HepG2 (cell line): ENCODE data around the gene DNAJB2. TPM values are rescaled to one million over a fixed set of nuclear protein-coding genes. Genes with fewer than 3 reads are reported as not detected.

Experiments used
- ATF6 ChIP-seq: sonication (generic); formaldehyde crosslinking; conservative IDR thresholded peaks from 2 replicates; pipeline ENCODE4 v1.4.0; 2020; ENCODE audit warnings: missing genetic modification reagents
- CHD4 ChIP-seq: fragments of 200-600 bp; sonication (generic); IDR thresholded peaks from 2 replicates; pipeline ENCODE4 v1.7.0; 2017; ENCODE audit warnings: mild to moderate bottlenecking, low read length, borderline replicate concordance
- HIC2 ChIP-seq: sonication (generic); formaldehyde crosslinking; IDR thresholded peaks from 2 replicates; pipeline ENCODE4 v1.9.0; 2022; ENCODE audit warnings: low read depth, missing genetic modification reagents
- HOMEZ ChIP-seq: IDR thresholded peaks from 2 replicates; pipeline ENCODE4 v1.6.1; 2016; ENCODE audit warnings: low read depth
- HOXD1 ChIP-seq: sonication (generic); formaldehyde crosslinking; IDR thresholded peaks from 2 replicates; pipeline ENCODE4 v1.5.0; 2020; ENCODE audit warnings: missing genetic modification reagents
- RBFOX2 ChIP-seq: fragments of 200-400 bp; formaldehyde crosslinking; IDR thresholded peaks from 2 replicates; pipeline ENCODE4 v1.6.1; 2017; ENCODE audit warnings: low read depth, mild to moderate bottlenecking, low read length
- SAFB2 ChIP-seq: sonication (generic); formaldehyde crosslinking; IDR thresholded peaks from 2 replicates; pipeline ENCODE4 v1.5.1; 2020; ENCODE audit warnings: missing genetic modification reagents, low read depth, mild to moderate bottlenecking, borderline replicate concordance
- SMAD3 ChIP-seq: sonication (generic); formaldehyde crosslinking; IDR thresholded peaks from 2 replicates; pipeline ENCODE4 v1.4.0; 2020; ENCODE audit warnings: missing genetic modification reagents
- TAF1 ChIP-seq: sonication (generic); formaldehyde crosslinking; IDR thresholded peaks from 2 replicates; pipeline ENCODE4 v1.4.0; 2020; ENCODE audit warnings: missing genetic modification reagents
- ZBED4 ChIP-seq: sonication (generic); formaldehyde crosslinking; IDR thresholded peaks from 2 replicates; pipeline ENCODE4 v1.4.0; 2020; ENCODE audit warnings: missing genetic modification reagents, borderline replicate concordance
- ZBTB2 ChIP-seq: sonication (generic); formaldehyde crosslinking; IDR thresholded peaks from 2 replicates; pipeline ENCODE4 v1.8.0; 2022; ENCODE audit warnings: low read depth, missing genetic modification reagents
- ZBTB7A ChIP-seq: sonication (generic); formaldehyde crosslinking; IDR thresholded peaks from 2 replicates; pipeline ENCODE4 v1.8.0; 2022; ENCODE audit warnings: mild to moderate bottlenecking, missing genetic modification reagents
- ZNF143 ChIP-seq: sonication (generic); formaldehyde crosslinking; IDR thresholded peaks from 2 replicates; pipeline ENCODE4 v1.4.0; 2020; ENCODE audit warnings: missing genetic modification reagents
- ZNF607 ChIP-seq: sonication (generic); formaldehyde crosslinking; IDR thresholded peaks from 2 replicates; pipeline ENCODE4 v1.5.1; 2020; ENCODE audit warnings: missing genetic modification reagents, mild to moderate bottlenecking, borderline replicate concordance
- ZNF660 ChIP-seq: sonication (generic); formaldehyde crosslinking; IDR thresholded peaks from 2 replicates; pipeline ENCODE4 v1.5.1; 2020; ENCODE audit warnings: mild to moderate bottlenecking, low read depth, missing genetic modification reagents, borderline replicate concordance
- ZNF768 ChIP-seq: sonication (generic); formaldehyde crosslinking; IDR thresholded peaks from 2 replicates; pipeline ENCODE4 v1.4.0; 2020; ENCODE audit warnings: missing genetic modification reagents
- ZNF850 ChIP-seq: sonication (generic); formaldehyde crosslinking; conservative IDR thresholded peaks from 2 replicates; pipeline ENCODE4 v1.9.0; 2021; ENCODE audit warnings: mild to moderate bottlenecking, missing genetic modification reagents
- polyA plus RNA-seq, 8 experiments: library from polyadenylated mRNA; depleted of rRNA in 3 of 8; stranded (reverse) in 7 of 8; unstranded in 1 of 8; fragments of >200 nt; fragmentation: Illumina TruSeq in 4 of 8; extraction: Trizol in 4 of 8; gene quantifications; 2 replicates each; pipeline versions ENCODE4 v1.2.1 to v1.2.3, GENCODE V29; 2011 to 2016; ENCODE audit warnings: low read depth in 4 of 8, missing spikeins in 1 of 8, mixed read lengths in 1 of 8; ENCODE audit not compliant: insufficient read depth in 1 of 8
- total RNA-seq, 5 experiments: library from RNA; depleted of rRNA; stranded (reverse); fragments of >200 nt; fragmentation: Illumina TruSeq; extraction: Trizol; gene quantifications; 2 replicates each; pipeline ENCODE4 v1.2.3, GENCODE V29; 2016; ENCODE audit warnings: low read depth in 1 of 5

The DNAJB2 gene
- total and polyA plus RNA-seq, 2 of the 13 experiments (the other 11 are each of a cell fraction or from before 2014, with no cell fraction given): 21.3 to 31.1 TPM

- TF ChIP-seq HIC2 (CRISPR knock-in tag) (peak; percentile 55; the same call in 1 of the 2 replicates), ZNF850 (CRISPR knock-in tag) (no peak), RBFOX2 (no peak), ZNF607 (peak; percentile 94), SMAD3 (CRISPR knock-in tag) (peak; percentile 99), HOXD1 (CRISPR knock-in tag) (peak; percentile 94; the same call in 1 of the 2 replicates), ZNF143 (peak; percentile 59; the same call in 1 of the 2 replicates), ZNF768 (CRISPR knock-in tag) (peak; percentile 86), SAFB2 (CRISPR knock-in tag) (0 out of 2 replicates have a peak, but pooled peaks have one; percentile 65), ZBED4 (peak; percentile 96), ZNF660 (CRISPR knock-in tag) (peak; percentile 78; the same call in 1 of the 2 replicates), ATF6 (peak; percentile 97), ZBTB7A (CRISPR knock-in tag) (peak; percentile 61; the same call in 1 of the 2 replicates), ZBTB2 (CRISPR knock-in tag) (0 out of 2 replicates have a peak, but pooled peaks have one; percentile 71), TAF1 (CRISPR knock-in tag) (0 out of 2 replicates have a peak, but pooled peaks have one; percentile 30), CHD4 (no peak), HOMEZ (CRISPR knock-in tag) (peak; percentile 86)
Measured at GRCh38 chr2:219308142-219309101, 29.3 kb downstream of the DNAJB2 start (continued).
